PC-9 (cell line): ENCODE data around the gene GUCA2B. TPM values are rescaled to one million over a fixed set of nuclear protein-coding genes. Genes with fewer than 3 reads are reported as not detected.

Experiments used
- BruUV-seq: library from RNA; stranded (reverse); fragments of 400-500 nt; replicated peaks from 2 replicates; lab custom pipeline; 2021; lab: Mats Ljungman, UMichigan
- CTCF ChIA-PET: fragments of 300-600 bp; sonication (Branson Sonifier 250); formaldehyde crosslinking; loops from one replicate; lab custom pipeline; 2022; ENCODE audit warnings: antibody characterized with exemption; lab: Charles Lee
- POLR2A ChIA-PET: fragments of 300-600 bp; sonication (Branson Sonifier 250); formaldehyde crosslinking; loops from one replicate; lab custom pipeline; 2022; ENCODE audit warnings: antibody characterized with exemption; ENCODE audit not compliant: unreplicated experiment; lab: Charles Lee
- DNase-seq, 2 experiments: peaks; one replicate each; pipeline versions ENCODE4 v3.0.0 to v3.0.0-alpha.2; 2015 to 2022; ENCODE audit warnings: mixed read lengths in 1 of 2
- H2AFZ ChIP-seq: fragments of 200-600 bp; sonication (generic); 2 replicates; pipeline ENCODE4 v1.8.1; 2017; ENCODE audit warnings: antibody characterized with exemption
- H3F3A ChIP-seq: fragments of 200-600 bp; sonication (generic); 2 replicates; pipeline ENCODE4 v1.8.1; 2017; ENCODE audit warnings: antibody characterized with exemption, mild to moderate bottlenecking, low read depth; ENCODE audit not compliant: insufficient read depth
- H3K27ac ChIP-seq: fragments of 200-600 bp; sonication (generic); 2 replicates; pipeline ENCODE4 v1.6.1; 2016; ENCODE audit warnings: mixed run types
- H3K27me3 ChIP-seq: fragments of 200-600 bp; sonication (generic); 2 replicates; pipeline ENCODE4 v1.6.1; 2016; ENCODE audit warnings: low read depth, mixed run types; ENCODE audit not compliant: insufficient read depth
- H3K36me3 ChIP-seq: fragments of 200-600 bp; sonication (generic); 2 replicates; pipeline ENCODE4 v1.6.1; 2016; ENCODE audit warnings: low read depth, mixed run types
- H3K4me1 ChIP-seq: fragments of 200-600 bp; sonication (generic); replicated peaks from 2 replicates; pipeline ENCODE4 v1.6.1; 2016; ENCODE audit warnings: mixed run types; ENCODE audit not compliant: insufficient read depth
- H3K4me2 ChIP-seq: fragments of 200-600 bp; sonication (generic); 2 replicates; pipeline ENCODE4 v1.6.1; 2017; ENCODE audit warnings: mixed run types
- H3K4me3 ChIP-seq: fragments of 200-600 bp; sonication (generic); 2 replicates; pipeline ENCODE4 v1.6.1; 2016; ENCODE audit warnings: mixed run types
- H3K79me2 ChIP-seq: fragments of 200-600 bp; sonication (generic); 2 replicates; pipeline ENCODE4 v1.6.1; 2017; ENCODE audit warnings: low read depth, mixed run types
- H3K9me2 ChIP-seq: fragments of 200-600 bp; sonication (generic); 2 replicates; pipeline ENCODE4 v1.8.1; 2017; ENCODE audit warnings: mild to moderate bottlenecking; ENCODE audit not compliant: insufficient read depth
- H3K9me3 ChIP-seq: fragments of 200-600 bp; sonication (generic); 2 replicates; pipeline ENCODE4 v1.8.1; 2016; ENCODE audit warnings: low read depth; ENCODE audit not compliant: insufficient read depth
- H4K20me1 ChIP-seq: fragments of 200-600 bp; sonication (generic); 2 replicates; pipeline ENCODE4 v1.8.1; 2017; ENCODE audit not compliant: insufficient read depth
- CTCF ChIP-seq: fragments of 200-600 bp; sonication (generic); conservative IDR thresholded peaks from 2 replicates; pipeline ENCODE4 v1.6.1; 2017; ENCODE audit warnings: mixed run types, antibody characterized with exemption, mild to moderate bottlenecking, moderate library complexity
- EZH2 ChIP-seq: fragments of 200-600 bp; sonication (generic); IDR thresholded peaks from 2 replicates; pipeline ENCODE4 v1.8.0; 2017; ENCODE audit warnings: antibody characterized with exemption, low read depth
- intact Hi-C: fragments of 100-400 bp; cut with micrococcal nuclease; formaldehyde crosslinking; loops from one replicate; pipeline ENCODE4 v1.10.0; 2022; ENCODE audit not compliant: unreplicated experiment
- total RNA-seq: library from RNA; stranded (reverse); gene quantifications from 2 replicates; pipeline ENCODE4 v1.2.3, GENCODE V29; 2021

GUCA2B gene
- total RNA-seq, 1 experiment from 2014 or later = not detected

- Histone ChIP-seq H3F3A (peaks cover 39% of the 10 kb centered on the region), H3K4me1 (peaks cover 64% of the 10 kb centered on the region), H3K36me3 (no peaks in the 10 kb centered on the region), H3K9me2 (no peaks in the 10 kb centered on the region), H4K20me1 (no peaks in the 10 kb centered on the region), H2AFZ (no peak overlapping the region), H3K27me3 (no peaks in the 10 kb centered on the region), H3K27ac (no peak overlapping the region), H3K4me2 (no peak overlapping the region), H3K9me3 (no peaks in the 10 kb centered on the region), H3K79me2 (no peaks in the 10 kb centered on the region), H3K4me3 (no peak overlapping the region)
- ChIA-PET CTCF (no interaction called here), POLR2A (no interaction called here)
- BruUV-seq = no TSS peak
- no peak for DNase-seq
- intact Hi-C loops = loop anchor here (10.0 kb wide), 1 partner anchor 284 kb away; the partner anchor contains the start of genes PPCS and ZMYND12
- no peak for TF ChIP-seq CTCF
- TF ChIP-seq EZH2 = no peak
Measured at GRCh38 chr1:42170779-42171621, 17.8 kb downstream of the GUCA2B start.

- H3K9me3 ChIP-seq = no peaks in the 10 kb centered on the region
- H3K27me3 ChIP-seq = no peaks in the 10 kb centered on the region
- no peak overlapping the region for H2AFZ ChIP-seq
- BruUV-seq = no TSS peak
- H3K4me2 ChIP-seq = no peak overlapping the region
- POLR2A ChIA-PET = no interaction called here
- H3K4me3 ChIP-seq = no peak overlapping the region
- peaks cover 34% of the 10 kb centered on the region for H3F3A ChIP-seq
- no peak for TF ChIP-seq CTCF
- H3K4me1 ChIP-seq = peaks cover 58% of the 10 kb centered on the region
- intact Hi-C loops = loop anchor here (10.0 kb wide), 1 partner anchor 283 kb away; the partner anchor contains the start of genes PPCS and ZMYND12
- 0 out of 2 replicates have a peak, but pooled peaks cover 2% of the 10 kb centered on the region for H4K20me1 ChIP-seq
- no peak for DNase-seq
- no peaks in the 10 kb centered on the region for H3K9me2 ChIP-seq
- H3K27ac ChIP-seq = no peak overlapping the region
- H3K36me3 ChIP-seq = no peaks in the 10 kb centered on the region
- CTCF ChIA-PET = interaction anchor here (0.5 to 0.6 kb wide), 2 partner anchors 293 to 1327 kb away, joined by 5 to 15 read pairs; no protein-coding TSS in a partner anchor
- H3K79me2 ChIP-seq = no peaks in the 10 kb centered on the region
Measured at GRCh38 chr1:42171679-42172266, 18.6 kb downstream of the GUCA2B start.

- Histone ChIP-seq H3K9me3 (no peaks in the 10 kb centered on the region), H2AFZ (no peak overlapping the region), H3K36me3 (no peaks in the 10 kb centered on the region), H3K4me3 (no peak overlapping the region), H3K27me3 (no peaks in the 10 kb centered on the region), H3K9me2 (no peaks in the 10 kb centered on the region), H3K79me2 (no peaks in the 10 kb centered on the region), H3F3A (peaks cover 39% of the 10 kb centered on the region), H3K4me2 (no peak overlapping the region), H3K4me1 (peaks cover 55% of the 10 kb centered on the region), H3K27ac (no peak overlapping the region), H4K20me1 (0 out of 2 replicates have a peak, but pooled peaks cover 3% of the 10 kb centered on the region)
- CTCF ChIA-PET = interaction anchor here (0.5 to 1.6 kb wide), 4 partner anchors 21 to 1328 kb away, joined by 3 to 15 read pairs (median 5); no protein-coding TSS in a partner anchor
- TF ChIP-seq CTCF = no peak
- TF ChIP-seq EZH2 = no peak
- DNase-seq = no peak
- no TSS peak for BruUV-seq
- POLR2A ChIA-PET = no interaction called here
- intact Hi-C loops = loop anchor here (1.0 to 10.0 kb wide), 2 partner anchors 282 to 598 kb away; partner anchors contain the start of genes PPCS and ZMYND12
Measured at GRCh38 chr1:42172381-42173133, 19.3 kb downstream of the GUCA2B start.
